Hematopoietic multipotent progenitor cell treated with erythropoietin and hydrocortisone succinate and interleukin-3 and kit ligand, for 6 days (in vitro differentiated cells): ENCODE measurements around the gene TLNRD1.
A peak's percentile ranks its signal among the peaks of the same experiment; 100 is the strongest.

Source experiments
- DNase-seq: peaks from one replicate; pipeline ENCODE4 v3.0.0-alpha.2; 2015

TLNRD1 gene

DNA sequence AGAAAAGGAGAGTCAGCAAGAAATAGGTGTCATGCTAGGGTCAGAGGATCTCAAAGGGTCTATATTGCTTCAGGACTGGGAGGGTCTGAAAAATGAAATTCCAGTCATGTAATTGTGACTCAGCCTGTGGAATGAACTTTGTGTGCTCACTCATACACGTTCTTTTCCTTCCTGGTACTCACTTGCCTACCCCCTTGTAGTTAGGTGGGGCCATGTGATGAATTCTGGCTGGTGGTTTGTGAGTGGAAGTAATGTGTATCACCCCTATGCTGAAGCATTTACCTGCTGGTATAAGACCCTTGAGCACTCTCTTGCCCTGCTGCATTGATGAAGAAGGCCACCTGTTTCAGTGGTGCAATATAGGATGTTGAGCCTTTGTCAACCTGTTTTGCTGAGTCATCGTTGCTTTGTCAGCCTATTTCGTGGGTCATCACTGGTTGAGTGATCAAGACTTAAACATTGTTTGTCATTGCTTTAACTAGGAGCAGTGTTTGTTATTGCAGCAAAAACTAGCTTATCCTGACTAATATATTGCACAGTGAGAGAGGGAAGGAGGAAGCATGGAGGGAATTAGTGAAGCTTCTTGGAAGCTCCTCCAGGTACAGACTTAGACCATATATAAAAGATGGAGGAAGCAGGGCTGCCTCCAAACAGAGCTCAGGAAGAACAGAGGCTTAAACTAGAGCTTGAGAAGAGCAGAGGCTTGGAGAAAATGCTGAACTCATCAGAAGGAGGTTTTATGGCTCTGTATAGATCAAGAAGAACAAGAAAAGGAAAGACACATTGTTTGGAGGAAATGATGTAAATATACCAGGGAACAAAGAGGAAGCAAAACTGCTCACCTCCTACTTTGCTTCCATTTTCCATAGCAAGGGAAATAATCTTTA, 28.9 kb downstream of the TLNRD1 start:
- peak; percentile 17 for DNase-seq

DNA sequence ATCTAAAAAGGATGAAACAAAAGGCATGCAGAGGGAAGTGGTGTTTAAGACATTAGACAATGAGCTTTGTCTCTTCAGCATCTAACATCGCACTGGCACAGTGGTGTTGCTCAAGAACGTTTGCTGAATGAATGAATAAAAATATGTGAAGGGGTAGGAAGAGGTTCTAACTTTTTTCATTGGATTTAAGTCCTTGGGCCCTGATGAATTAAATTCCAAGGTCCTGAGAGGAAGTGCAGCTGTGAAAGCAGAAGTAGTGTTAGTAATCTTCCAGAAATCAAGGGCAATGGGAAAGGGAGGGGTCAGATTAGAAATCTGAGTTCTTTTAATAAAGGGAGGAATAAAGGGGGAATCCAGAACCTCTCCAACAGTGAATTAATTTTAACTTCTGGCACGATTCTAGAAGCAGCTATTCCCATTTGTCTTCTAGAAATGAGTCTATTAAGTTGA, 29.6 kb downstream of the TLNRD1 start:
- DNase-seq = no peak

DNA sequence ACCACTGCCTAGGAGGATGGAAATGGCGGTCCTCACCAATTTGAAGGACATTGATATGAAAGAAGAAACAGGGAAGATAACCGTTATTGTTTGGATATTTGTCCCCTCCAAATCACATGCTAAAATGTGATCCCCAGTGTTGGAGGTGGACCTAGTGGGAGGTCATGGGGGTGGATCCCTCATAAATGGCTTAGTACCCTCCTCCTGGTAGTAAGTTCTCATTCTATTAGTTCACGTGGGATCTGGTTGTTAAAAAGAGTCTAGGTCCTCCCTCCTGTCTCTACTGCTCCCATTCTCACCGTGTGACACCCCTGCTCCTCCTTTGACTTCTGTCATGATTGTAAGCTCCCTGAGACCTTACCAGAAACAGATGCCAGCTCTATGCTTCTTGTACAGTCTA, 30.5 kb downstream of the TLNRD1 start:
- no peak for DNase-seq

DNA sequence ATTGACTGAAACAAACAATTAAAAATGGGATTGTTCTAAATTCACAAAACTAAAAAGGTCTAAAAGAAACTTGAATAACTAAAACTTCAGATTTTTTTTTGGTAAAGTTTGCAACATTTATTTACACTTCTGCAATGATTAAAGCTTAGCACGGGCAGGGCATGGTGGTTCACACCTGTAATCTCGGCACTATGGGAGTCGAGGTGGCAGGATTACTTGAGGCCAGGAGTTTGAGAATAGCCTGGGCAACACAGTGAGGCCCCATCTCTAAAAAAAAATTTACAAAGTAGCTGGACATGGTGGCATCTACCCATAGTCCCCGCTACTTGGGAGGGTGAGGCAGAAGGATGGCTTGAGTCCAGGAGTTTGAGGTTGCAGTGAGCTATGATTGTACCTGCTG, 31.6 kb downstream of the TLNRD1 start:
- DNase-seq = no peak

DNA sequence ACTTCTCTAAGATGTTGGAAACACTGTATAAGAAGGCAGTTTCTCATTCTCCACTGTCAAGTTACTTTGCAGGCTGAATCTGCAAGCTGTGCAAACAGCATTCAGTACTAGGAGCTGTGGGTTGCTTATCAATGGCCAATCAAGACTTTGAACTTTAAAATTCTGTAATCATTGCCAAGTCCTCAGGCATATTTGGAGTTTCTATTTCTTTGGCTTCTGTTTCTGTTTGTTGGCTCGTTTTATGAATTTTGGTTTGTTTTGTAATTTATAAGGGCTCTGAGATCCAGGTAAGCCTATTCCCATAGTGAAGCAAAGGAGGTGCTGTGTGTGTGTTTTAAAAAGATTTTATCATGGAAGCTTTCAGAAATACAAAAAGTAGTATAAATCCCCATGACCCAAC, 32.1 kb downstream of the TLNRD1 start:
- DNase-seq = no peak

DNA sequence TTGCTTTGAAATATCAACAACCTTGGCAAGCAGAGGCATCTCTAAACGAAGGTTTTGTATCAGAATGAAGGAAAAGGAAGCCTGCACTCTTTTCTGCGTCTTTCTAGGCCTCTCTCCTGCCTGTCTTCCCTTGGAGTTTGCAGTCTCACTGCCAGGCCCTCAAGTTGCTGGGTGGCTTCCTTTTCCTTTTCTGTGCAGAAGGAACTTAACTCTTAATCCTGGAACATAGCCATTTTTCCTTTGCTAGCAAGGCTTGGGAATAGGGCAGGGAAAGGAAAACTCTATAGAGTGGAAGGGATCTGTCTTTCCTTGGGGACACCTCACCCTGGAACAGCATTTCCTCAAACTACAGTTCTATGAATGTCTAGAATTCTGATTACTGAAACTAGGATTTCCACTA, 32.8 kb downstream of the TLNRD1 start:
- no peak for DNase-seq

DNA sequence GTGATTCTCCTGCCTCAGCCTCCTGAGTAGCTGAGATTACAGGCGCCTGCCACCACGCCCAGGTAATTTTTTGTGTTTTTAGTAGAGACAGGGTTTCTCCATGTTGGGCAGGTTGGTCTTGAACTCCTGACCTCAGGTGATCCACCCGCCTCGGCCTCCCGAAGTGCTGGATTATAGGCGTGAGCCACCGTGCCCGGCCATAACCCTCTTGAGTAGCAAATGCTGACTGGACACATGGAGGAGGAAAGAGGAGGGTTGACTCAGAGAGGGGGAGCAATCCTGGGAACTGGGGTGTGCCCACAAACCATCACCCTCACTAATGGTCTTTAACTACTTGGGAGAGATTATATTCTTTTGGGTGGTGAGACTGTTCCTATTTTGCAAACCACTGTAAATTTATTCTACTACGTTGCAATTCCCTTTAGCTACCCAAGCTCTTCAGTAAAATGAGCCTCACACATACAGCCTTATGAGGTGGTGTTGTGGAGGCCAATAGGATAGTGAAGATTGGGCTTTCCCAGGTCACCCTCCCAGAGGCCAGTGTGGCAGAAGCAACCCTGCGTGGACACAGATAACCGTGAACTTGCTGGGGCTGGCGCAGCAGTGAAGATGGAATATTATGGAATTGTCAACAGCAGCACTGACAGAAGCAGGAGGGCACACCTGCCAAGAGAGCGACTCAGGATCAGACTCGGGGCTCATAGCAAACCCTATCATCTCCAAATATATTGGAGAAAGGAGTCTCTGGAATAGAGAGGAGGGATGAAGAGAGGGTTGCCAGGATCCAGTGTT, 37.4 kb downstream of the TLNRD1 start:
- DNase-seq = no peak

DNA sequence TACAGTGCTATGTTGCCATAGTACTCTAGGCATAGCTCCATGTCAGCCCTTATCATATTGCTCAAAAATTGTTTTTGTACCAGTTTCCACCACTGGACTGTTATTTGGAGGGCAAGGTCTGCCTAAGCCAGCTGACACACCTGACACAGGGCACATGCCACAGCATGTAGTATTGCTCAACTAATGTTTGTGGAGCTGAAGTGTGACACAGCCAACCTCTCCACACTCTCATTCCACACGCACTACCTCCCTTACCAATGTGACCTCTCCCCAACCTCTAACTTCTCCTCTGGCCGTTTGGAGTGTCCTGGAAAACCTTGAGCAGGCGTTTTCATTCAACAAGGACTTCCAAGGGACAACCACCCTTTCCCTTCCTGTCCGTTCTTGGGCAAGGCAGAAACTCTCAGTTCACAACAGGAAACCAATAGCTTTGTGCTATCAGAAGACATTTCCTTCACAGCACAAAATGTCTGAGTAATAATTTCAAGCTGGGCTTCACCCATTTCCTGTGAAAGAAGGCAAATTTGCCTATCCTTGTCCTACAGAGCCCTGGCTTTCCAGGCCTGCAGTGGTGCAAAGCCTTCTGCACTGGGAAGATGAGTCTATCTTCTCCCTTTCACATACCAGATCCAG, 38.4 kb downstream of the TLNRD1 start:
- DNase-seq = peak; percentile 15

DNA sequence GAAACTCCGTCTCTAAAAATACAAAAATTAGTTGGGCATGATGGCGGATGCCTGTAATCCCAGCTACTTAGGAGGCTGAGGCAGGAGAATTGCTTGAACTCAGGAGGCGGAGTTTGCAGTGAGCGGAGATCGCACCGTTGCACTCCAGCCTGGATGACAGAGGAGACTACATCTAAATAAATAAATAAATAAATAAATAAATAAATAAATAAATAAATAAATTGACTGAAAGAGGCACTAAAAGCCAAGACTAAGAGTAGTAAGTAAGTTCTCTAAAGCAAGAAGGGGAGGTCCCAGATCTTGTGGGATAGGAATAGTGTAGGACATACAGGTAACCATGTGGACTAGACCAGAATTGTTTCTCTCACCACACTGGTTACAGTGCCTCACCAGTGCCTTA, 40.0 kb downstream of the TLNRD1 start:
- no peak for DNase-seq

DNA sequence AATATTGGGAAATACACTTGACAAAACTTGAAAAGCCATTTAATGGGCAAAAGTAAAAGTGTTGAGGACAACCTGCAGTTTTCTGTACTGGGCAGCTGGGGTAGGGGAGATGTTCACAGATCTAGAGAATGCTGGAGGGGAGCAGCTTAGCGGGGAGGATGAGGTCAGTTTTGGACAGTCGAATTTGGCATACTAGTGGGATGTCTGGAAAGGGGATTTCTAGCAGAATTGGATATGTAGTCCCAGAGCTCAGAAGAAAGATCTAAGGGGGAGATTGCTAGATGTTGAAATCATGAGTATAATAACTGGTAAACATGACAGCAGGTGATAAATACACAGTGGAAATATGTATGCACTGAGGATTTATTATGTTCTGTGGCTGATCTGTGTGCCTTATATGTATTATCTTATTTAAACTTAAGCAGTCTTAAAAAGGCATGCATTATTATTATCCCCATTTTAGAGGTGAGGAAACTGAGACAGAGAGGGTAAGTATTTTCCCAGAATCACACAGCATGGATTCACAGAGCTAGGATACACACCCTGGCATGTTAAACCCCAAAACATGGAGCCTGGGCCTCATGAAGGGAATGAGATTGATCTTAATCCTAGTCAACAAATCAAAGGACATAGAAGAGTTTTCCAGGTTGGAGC, 42.7 kb downstream of the TLNRD1 start:
- DNase-seq = no peak

DNA sequence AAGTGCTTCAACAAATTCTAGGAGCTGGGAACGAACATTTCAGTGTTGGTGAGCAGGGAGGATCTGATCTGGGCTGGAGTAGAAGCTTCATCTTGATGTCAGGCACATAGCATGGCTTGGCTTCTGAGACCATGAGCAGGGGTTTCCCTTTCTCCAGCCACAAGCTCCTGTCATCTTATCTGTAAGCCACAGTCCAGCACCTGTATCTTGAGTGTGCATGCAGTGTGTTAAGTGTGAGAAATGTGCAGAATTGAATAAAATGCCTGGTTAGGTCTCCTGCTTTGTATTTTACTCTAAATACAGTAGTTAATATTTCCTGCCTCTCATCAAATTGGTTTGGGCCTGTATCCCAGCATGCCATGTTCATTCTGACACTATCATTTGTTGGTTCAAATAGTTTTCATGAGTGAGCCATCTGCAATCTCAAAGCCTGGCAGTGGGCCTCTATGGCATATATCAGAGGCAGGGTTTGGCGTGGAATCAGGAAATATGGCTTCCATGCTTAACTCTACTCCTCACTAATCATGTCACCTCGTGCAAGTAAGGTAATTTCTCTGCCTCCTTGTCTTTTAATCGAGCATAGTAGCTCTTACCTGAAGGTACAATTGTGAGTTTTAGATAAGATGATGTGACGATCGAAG, 43.3 kb downstream of the TLNRD1 start:
- no peak for DNase-seq

DNA sequence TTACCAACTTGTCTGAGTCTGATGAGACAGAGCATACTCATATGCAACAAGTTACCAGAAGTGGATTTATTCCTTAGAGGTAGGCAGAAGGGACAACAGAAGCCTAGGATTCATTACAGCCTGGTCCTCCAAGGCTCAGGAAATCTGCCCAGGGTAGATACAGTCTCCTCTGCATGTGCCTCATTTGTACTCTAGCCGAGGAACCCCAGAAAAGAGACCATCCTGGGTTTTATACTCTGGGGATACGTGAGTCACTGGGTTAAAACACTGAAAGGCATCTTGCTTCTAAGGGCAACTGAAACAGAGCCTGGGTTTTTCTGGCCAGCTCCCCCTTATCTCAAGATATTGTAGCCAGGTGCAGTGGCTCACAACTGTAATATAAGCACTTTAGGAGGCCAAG, 45.6 kb downstream of the TLNRD1 start:
- no peak for DNase-seq

DNA sequence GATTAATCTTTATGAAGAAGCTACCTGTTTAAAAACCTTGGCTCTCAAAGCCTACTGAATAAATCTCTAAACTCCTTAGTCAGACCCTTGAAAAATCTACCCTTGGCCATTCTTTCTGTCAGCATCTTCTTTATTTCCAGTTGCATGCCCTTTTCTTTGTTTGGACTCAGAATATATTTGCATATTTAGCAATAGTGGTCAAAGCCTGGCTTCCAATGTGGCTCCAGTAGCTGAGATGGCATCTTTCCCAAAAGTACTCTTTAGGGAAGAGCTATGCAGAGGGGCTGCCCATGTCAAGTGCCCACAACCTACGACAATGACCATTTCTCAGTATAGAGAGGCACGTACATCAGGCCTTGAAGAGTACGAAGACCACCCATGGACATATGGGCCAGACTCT, 47.2 kb downstream of the TLNRD1 start:
- DNase-seq = no peak

DNA sequence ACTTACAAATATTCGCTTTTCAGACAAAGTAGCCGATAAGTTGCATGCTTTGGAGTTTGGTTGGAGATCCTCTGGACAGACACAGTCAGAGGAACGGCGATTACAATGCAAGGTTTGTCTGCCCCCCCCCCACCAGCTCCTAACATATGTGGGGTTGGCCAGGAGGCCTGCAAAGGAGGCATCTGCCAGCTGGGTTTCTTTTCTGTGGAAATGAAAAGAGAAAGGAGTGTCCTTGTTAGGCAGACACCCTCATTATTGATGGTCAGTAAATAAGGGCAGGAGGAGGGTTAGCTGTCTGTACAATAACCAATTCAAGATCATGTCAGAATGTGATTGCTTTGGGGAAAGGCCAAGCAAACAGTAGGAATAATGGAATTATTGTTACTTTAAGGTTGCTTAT, 49.1 kb downstream of the TLNRD1 start:
- DNase-seq = no peak

DNA sequence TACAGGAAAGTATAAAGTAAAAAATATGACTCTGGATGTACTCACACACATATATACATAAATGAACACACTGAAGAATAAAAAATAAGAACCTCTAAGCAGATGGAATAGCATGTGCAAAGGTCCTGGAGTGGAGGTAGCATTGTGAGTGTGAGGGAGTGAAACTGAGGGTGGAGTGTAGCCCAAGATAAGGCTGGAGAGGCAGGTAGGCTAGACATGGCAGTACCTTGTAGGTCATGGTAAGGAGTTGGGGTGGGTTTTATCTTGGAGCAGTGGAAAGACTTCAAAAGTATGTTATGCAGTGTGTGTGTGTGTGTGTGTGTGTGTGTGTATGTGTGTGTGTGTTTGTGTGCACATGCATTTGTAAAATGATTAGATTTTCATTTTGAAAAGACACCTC, 49.5 kb downstream of the TLNRD1 start:
- no peak for DNase-seq

DNA sequence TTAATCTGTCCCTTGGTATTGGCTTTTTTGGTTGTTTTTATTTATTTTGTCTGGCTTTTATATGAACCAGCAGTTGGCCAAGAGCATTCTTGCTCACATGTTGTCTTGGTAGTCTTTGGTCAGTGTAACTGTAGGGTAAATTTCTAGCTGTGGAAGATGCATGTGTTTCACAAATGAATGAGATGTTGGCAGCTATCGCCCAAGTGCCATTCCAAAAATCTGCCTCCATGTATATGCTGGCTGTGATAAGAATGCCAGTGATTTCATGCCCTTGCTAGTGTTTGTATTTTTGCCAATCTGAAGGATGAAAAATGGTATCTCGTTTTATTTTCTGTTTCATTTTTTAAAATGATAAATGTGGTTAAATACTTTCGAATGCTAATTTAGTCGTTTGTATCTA, 50.1 kb downstream of the TLNRD1 start:
- no peak for DNase-seq

DNA sequence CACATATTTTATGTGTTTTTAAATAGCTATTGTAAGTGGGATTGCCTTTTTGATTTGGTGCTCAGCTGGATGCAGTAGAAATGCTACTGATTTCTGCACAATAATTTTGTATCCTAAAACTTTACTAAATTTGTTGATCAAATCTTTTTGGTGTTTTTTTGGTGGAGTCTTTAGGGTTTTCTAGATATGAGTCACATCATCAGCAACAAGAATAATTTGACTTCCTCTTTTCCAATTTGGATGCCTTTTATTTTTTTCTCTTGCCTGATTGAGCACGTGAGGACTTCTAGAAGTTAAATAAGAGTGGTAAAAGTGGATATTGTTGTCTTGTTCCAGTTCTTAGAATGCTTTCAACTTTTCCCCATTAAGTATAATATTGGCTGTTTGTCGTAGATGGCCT, 51.3 kb downstream of the TLNRD1 start:
- DNase-seq = peak; percentile 44

DNA sequence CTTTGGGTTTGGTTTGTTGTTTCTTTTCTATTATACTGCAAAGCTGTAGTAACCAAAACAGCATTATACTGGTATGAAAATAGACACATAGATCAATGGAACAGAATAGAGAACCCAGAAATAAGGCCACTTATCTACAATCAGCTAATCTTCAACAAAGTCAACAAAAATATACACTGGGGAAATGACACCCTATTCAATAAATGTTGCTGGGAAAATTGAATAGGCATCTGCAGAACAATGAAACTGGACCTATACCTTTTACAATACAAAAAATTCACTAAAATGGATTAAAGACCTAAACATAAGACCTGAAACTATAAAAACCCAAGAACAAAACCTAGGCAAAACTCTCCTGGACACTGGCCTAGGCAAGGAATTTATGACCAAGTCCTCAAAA, 52.9 kb downstream of the TLNRD1 start:
- no peak for DNase-seq

DNA sequence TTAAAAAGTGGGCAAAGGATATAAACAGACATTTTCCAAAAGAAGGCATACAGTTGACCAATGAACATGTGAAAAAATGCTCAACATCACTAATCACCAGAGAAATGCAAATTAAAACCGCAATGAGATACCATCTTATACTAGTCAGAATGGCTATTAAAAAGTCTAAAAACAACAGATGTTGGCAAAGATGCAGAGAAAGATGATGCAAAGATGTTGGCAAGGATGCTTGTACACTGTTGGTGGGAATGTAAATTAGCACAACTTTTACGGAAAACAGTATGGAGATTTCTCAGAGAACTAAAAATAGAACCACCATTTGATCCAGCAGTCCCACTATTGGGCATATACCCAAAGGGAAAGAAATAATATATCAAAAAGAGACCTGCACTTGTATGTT, 53.5 kb downstream of the TLNRD1 start:
- DNase-seq = no peak
